SK-N-SH treated with all-trans-retinoic acid at 6 μM for 48 hours (cell line): ENCODE data around the gene PACSIN3.

Source experiments
- ATAC-seq: fragments of 200-7000 bp; cut with Tn5 transposase; 3 replicates; pipeline ENCODE4 v1.9.1; 2020; ENCODE audit warnings: mild to moderate bottlenecking, moderate library complexity
- ARNTL ChIP-seq: fragments of 450-650 bp; formaldehyde crosslinking; IDR thresholded peaks from 2 replicates; pipeline ENCODE4 v1.5.0; 2020; ENCODE audit warnings: low read depth, mild to moderate bottlenecking, moderate library complexity, borderline replicate concordance
- CREB5 ChIP-seq: fragments of 250-450 bp; sonication (Bioruptor Pico); IDR thresholded peaks from 2 replicates; pipeline ENCODE4 v1.5.1; 2020; ENCODE audit warnings: low read depth, mild to moderate bottlenecking, moderate library complexity
- CSDC2 ChIP-seq: fragments of 250-450 bp; sonication (Bioruptor Pico); IDR thresholded peaks from 2 replicates; pipeline ENCODE4 v1.5.0; 2020; ENCODE audit warnings: mild to moderate bottlenecking, moderate library complexity
- GLIS3 ChIP-seq: fragments of 250-450 bp; sonication (Bioruptor Pico); IDR thresholded peaks from 2 replicates; pipeline ENCODE4 v1.5.0; 2020; ENCODE audit warnings: mild to moderate bottlenecking, moderate library complexity
- ISL1 ChIP-seq: fragments of 250-450 bp; sonication (Bioruptor Pico); IDR thresholded peaks from 2 replicates; pipeline ENCODE4 v2.1.2; 2022; ENCODE audit warnings: mild to moderate bottlenecking, moderate library complexity
- OSR1 ChIP-seq: fragments of 250-450 bp; sonication (Bioruptor Pico); IDR thresholded peaks from 2 replicates; pipeline ENCODE4 v1.8.0; 2022; ENCODE audit warnings: moderate library complexity, mild to moderate bottlenecking, inconsistent platforms
- PATZ1 ChIP-seq: fragments of 250-450 bp; sonication (Bioruptor Pico); IDR thresholded peaks from 2 replicates; pipeline ENCODE4 v1.8.0; 2020; ENCODE audit warnings: mild to moderate bottlenecking, moderate library complexity, borderline replicate concordance
- PPARA ChIP-seq: fragments of 250-450 bp; sonication (Bioruptor Pico); IDR thresholded peaks from 2 replicates; pipeline ENCODE4 v1.5.0; 2020; ENCODE audit warnings: mild to moderate bottlenecking, borderline replicate concordance
- RARB ChIP-seq: fragments of 250-450 bp; sonication (Bioruptor Pico); IDR thresholded peaks from 2 replicates; pipeline ENCODE4 v1.8.0; 2021; ENCODE audit warnings: mild to moderate bottlenecking, moderate library complexity
- SNAI2 ChIP-seq: fragments of 250-450 bp; sonication (Bioruptor Pico); IDR thresholded peaks from 2 replicates; pipeline ENCODE4 v1.5.0; 2020; ENCODE audit warnings: mild to moderate bottlenecking, moderate library complexity
- TCF4 ChIP-seq: fragments of 250-450 bp; sonication (Bioruptor Pico); IDR thresholded peaks from 2 replicates; pipeline ENCODE4 v1.8.0; 2021; ENCODE audit warnings: mild to moderate bottlenecking, moderate library complexity, borderline replicate concordance
- ZC3H10 ChIP-seq: fragments of 250-450 bp; sonication (Bioruptor Pico); IDR thresholded peaks from 2 replicates; pipeline ENCODE4 v1.5.1; 2021; ENCODE audit warnings: mild to moderate bottlenecking, moderate library complexity
- ZFP3 ChIP-seq: fragments of 250-450 bp; sonication (Bioruptor Pico); IDR thresholded peaks from 2 replicates; pipeline ENCODE4 v1.5.0; 2020; ENCODE audit warnings: mild to moderate bottlenecking, moderate library complexity
- ZNF565 ChIP-seq: fragments of 450-650 bp; formaldehyde crosslinking; conservative IDR thresholded peaks from 2 replicates; pipeline ENCODE4 v1.5.0; 2020; ENCODE audit warnings: low read depth, mild to moderate bottlenecking, moderate library complexity
- ZNF70 ChIP-seq: fragments of 450-650 bp; formaldehyde crosslinking; IDR thresholded peaks from 2 replicates; pipeline ENCODE4 v1.5.0; 2020; ENCODE audit warnings: mild to moderate bottlenecking, moderate library complexity
- ZNF8 ChIP-seq: fragments of 450-650 bp; formaldehyde crosslinking; IDR thresholded peaks from 2 replicates; pipeline ENCODE4 v1.5.0; 2020; ENCODE audit warnings: mild to moderate bottlenecking, moderate library complexity
- TF ChIP-seq, protein P1 (sequence below): fragments of 250-450 bp; sonication (Bioruptor Pico); IDR thresholded peaks from 2 replicates; pipeline ENCODE4 v1.8.0; 2021; ENCODE audit warnings: low read depth, mild to moderate bottlenecking, moderate library complexity, borderline replicate concordance
- TF ChIP-seq, protein P2 (sequence below): fragments of 250-450 bp; sonication (Bioruptor Pico); IDR thresholded peaks from 2 replicates; pipeline ENCODE4 v1.5.1; 2021; ENCODE audit warnings: mild to moderate bottlenecking, moderate library complexity
- TF ChIP-seq, protein P3 (sequence below): fragments of 250-450 bp; sonication (Bioruptor Pico); IDR thresholded peaks from 2 replicates; pipeline ENCODE4 v1.5.0; 2020; ENCODE audit warnings: mild to moderate bottlenecking, moderate library complexity

Gene PACSIN3

DNA sequence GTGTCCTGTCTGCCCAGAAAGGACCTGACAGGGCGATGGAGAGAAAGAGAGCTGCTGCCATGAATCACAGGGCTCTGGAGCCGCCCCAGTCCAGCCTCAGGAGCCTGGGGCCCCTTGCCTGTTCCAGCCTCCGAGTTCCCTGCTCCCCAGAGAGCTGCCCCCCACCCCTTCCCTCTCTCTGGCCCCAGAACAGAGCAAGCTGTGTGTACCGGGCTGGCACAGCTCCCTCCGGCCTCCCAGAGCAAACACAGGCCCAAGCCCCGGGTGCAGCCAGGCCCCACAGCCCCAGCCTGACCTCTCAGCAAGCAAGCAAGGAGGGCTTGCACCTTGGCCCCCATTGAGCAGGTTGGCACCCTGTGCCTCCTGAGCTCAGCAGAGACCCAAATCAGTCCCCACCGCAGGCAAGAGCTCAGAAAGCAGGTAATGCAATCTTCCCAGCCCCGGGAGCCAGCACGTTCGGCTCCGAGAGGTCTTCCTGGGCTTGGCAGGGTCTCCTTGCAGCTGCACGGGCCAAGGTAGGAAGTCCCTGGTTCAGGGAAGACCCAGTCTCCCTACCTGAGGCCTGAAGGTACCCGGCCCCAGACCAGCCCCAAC, 1.4 kb downstream of the PACSIN3 start (continued):
- TF ChIP-seq, protein P1, sequence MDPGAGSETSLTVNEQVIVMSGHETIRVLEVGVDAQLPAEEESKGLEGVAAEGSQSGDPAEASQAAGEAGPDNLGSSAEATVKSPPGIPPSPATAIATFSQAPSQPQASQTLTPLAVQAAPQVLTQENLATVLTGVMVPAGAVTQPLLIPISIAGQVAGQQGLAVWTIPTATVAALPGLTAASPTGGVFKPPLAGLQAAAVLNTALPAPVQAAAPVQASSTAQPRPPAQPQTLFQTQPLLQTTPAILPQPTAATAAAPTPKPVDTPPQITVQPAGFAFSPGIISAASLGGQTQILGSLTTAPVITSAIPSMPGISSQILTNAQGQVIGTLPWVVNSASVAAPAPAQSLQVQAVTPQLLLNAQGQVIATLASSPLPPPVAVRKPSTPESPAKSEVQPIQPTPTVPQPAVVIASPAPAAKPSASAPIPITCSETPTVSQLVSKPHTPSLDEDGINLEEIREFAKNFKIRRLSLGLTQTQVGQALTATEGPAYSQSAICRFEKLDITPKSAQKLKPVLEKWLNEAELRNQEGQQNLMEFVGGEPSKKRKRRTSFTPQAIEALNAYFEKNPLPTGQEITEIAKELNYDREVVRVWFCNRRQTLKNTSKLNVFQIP (CRISPR knock-in tag) = no peak
- TF ChIP-seq SNAI2 (CRISPR knock-in tag) = no peak
- TF ChIP-seq CSDC2 (CRISPR knock-in tag) = no peak
- no peak for TF ChIP-seq ZNF70 (CRISPR knock-in tag)

DNA sequence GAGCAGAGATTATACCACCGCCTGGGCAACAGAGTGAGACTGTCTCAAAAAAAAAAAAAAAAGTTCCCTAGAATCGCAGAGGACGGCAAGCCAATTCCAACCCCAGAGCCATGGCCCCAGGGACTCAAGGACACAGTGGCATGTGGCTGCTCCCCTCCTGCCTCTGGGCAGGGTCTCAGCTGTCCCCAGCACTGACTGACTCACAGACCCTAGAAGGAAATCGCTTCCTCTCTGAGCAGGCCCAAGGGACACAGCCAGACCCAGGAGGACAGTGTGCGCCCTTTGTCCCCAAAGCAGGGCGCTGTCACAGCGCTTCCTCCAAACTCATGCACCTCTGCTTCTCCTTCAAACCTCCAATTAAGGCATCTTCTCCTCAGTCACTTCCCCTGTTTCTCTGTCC, 2.3 kb downstream of the PACSIN3 start:
- no peak for ATAC-seq
- no peak for TF ChIP-seq SNAI2 (CRISPR knock-in tag)
- no peak for TF ChIP-seq ARNTL (CRISPR knock-in tag)

GRCh38 chr11:47183031-47183856, 3.0 kb downstream of the PACSIN3 start:
- no peak for ATAC-seq
- no peak for TF ChIP-seq OSR1 (CRISPR knock-in tag)
- TF ChIP-seq RARB (CRISPR knock-in tag) = no peak
- no peak for TF ChIP-seq PPARA (CRISPR knock-in tag)
- TF ChIP-seq ZNF8 (CRISPR knock-in tag) = no peak
- TF ChIP-seq TCF4 (CRISPR knock-in tag) = no peak
- no peak for TF ChIP-seq SNAI2 (CRISPR knock-in tag)
- TF ChIP-seq ISL1 (CRISPR knock-in tag) = no peak
- TF ChIP-seq ZC3H10 (CRISPR knock-in tag) = no peak
- TF ChIP-seq, protein P2, sequence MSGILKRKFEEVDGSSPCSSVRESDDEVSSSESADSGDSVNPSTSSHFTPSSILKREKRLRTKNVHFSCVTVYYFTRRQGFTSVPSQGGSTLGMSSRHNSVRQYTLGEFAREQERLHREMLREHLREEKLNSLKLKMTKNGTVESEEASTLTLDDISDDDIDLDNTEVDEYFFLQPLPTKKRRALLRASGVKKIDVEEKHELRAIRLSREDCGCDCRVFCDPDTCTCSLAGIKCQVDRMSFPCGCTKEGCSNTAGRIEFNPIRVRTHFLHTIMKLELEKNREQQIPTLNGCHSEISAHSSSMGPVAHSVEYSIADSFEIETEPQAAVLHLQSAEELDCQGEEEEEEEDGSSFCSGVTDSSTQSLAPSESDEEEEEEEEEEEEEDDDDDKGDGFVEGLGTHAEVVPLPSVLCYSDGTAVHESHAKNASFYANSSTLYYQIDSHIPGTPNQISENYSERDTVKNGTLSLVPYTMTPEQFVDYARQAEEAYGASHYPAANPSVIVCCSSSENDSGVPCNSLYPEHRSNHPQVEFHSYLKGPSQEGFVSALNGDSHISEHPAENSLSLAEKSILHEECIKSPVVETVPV = no peak
- no peak for TF ChIP-seq CREB5 (CRISPR knock-in tag)
- TF ChIP-seq ZNF565 (CRISPR knock-in tag) = no peak
- no peak for TF ChIP-seq ZNF70 (CRISPR knock-in tag)
- no peak for TF ChIP-seq ZFP3 (CRISPR knock-in tag)
- TF ChIP-seq, protein P1 (CRISPR knock-in tag) = no peak
- no peak for TF ChIP-seq GLIS3 (CRISPR knock-in tag)
- TF ChIP-seq, all 23 proteins: peak for 0

GRCh38 chr11:47182380-47182779, 3.9 kb downstream of the PACSIN3 start:
- ATAC-seq = no peak
- TF ChIP-seq PATZ1 = no peak
- TF ChIP-seq, protein P1 (CRISPR knock-in tag) = no peak
- no peak for TF ChIP-seq ZNF565 (CRISPR knock-in tag)
- no peak for TF ChIP-seq TCF4 (CRISPR knock-in tag)
- TF ChIP-seq, protein P2 = no peak
- no peak for TF ChIP-seq ZFP3 (CRISPR knock-in tag)
- no peak for TF ChIP-seq PPARA (CRISPR knock-in tag)
- no peak for TF ChIP-seq ZC3H10 (CRISPR knock-in tag)
- TF ChIP-seq, protein P3, sequence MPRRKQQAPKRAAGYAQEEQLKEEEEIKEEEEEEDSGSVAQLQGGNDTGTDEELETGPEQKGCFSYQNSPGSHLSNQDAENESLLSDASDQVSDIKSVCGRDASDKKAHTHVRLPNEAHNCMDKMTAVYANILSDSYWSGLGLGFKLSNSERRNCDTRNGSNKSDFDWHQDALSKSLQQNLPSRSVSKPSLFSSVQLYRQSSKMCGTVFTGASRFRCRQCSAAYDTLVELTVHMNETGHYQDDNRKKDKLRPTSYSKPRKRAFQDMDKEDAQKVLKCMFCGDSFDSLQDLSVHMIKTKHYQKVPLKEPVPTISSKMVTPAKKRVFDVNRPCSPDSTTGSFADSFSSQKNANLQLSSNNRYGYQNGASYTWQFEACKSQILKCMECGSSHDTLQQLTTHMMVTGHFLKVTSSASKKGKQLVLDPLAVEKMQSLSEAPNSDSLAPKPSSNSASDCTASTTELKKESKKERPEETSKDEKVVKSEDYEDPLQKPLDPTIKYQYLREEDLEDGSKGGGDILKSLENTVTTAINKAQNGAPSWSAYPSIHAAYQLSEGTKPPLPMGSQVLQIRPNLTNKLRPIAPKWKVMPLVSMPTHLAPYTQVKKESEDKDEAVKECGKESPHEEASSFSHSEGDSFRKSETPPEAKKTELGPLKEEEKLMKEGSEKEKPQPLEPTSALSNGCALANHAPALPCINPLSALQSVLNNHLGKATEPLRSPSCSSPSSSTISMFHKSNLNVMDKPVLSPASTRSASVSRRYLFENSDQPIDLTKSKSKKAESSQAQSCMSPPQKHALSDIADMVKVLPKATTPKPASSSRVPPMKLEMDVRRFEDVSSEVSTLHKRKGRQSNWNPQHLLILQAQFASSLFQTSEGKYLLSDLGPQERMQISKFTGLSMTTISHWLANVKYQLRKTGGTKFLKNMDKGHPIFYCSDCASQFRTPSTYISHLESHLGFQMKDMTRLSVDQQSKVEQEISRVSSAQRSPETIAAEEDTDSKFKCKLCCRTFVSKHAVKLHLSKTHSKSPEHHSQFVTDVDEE (CRISPR knock-in tag) = no peak
- TF ChIP-seq CSDC2 (CRISPR knock-in tag) = no peak
- no peak for TF ChIP-seq OSR1 (CRISPR knock-in tag)
